ENCODE results near the gene STX5.
"Not testable (repeated sequence)": the region's sequence is repeated elsewhere in the genome, so short reads cannot be mapped to it uniquely, and the experiment has no call there.

Gene STX5

DNA sequence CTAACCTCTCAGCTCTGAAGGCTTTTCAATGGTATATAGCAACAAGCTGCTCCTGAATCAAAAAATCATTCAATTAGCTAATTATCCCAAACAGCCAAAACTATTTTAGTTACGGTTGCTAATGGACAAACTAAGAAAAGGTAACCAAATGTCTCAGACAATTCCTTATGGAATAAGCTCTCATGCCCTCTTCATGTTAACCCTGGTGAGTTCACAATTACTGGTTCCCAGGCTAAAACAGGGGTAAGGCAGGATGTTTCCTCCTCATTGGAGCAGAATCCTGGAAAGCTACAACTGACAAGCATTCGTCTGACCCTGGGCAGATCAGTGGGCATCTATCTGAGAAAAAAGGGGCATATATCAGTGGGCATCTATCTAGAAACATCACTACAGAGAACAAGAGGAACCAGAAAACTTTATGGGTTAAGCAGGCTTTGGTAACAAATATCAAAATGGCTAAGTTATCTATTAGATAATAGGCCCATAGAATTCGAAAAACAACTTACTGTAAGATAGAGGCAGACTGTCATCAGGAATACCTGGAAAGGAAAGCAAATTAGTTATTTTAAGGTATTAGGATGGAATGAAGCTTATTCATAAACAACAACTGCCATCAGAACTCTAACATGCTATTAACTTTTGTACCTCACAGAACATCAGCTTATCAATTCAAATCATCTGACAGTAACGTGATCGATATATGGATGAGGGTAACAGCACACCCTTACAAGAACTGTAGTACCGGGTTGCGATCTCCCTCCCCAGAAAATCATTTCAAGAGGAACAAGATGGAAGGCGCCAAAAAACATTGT is 22.4 kb upstream of the STX5 start:
- DNase-seq (ENCODE audit: low spot score) = no peak

DNA sequence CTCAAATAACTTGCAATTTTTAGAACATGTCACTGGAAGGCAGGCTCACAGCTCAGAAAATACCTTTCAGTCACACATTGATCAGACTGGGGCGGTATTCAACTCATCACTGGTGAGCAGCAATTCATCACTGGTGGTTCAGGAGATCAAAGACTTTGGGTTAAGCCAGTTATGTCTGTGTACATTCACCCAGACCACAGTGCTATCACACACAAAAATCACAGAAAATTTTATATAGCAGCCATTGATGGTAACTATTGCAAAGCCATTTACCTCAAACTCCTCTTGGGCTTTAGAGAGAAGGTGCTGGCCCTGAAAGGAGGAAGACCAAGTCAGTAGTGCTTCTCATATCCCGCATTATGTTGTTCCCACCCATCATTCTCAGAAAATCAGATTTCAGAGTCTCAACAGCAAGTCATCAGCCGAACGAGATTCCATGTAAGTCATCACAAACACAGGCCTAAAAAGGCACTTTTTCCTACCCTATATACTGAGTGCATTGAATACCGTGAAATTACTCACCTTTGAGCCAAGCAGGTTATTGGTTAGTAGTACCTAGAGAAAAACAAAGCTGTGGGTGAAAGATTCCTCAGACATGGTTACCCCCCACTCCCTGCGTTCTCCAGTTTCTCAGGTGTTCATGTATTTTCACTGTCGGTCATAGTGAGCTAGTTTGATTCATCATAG is 21.6 kb upstream of the STX5 start:
- DNase-seq (ENCODE audit: low spot score) = no peak

DNA sequence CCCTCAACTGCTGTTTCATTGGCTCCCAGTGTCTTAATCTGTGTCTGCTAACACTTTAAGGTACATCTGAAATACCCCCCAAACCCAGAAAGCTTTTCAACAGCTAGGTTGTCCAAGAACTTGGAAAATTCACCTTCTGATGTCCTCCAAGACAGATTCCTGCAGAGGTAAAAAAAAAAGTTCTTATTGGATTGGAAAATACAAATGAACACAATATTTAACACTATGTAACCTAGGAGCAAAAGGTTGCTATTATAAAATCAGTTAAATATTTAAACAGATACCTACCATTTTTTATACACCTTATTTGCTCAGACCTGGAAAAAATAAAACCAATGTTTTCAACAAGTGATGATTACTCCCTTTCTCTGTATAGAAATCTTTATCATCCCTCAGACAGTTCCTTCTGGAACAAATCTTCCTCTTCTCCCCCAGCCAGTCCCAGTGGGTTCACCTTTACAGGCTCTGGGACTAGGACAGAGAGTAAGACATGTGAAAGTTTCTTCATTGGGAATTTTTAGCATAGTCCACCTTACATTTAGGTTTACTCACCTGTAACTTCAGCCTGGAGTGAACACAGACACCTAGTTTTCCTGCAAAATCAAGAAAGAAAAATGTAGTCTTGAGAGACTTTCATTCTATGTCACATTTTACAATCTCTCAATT is 20.8 kb upstream of the STX5 start:
- DNase-seq (ENCODE audit: low spot score) = no peak

DNA sequence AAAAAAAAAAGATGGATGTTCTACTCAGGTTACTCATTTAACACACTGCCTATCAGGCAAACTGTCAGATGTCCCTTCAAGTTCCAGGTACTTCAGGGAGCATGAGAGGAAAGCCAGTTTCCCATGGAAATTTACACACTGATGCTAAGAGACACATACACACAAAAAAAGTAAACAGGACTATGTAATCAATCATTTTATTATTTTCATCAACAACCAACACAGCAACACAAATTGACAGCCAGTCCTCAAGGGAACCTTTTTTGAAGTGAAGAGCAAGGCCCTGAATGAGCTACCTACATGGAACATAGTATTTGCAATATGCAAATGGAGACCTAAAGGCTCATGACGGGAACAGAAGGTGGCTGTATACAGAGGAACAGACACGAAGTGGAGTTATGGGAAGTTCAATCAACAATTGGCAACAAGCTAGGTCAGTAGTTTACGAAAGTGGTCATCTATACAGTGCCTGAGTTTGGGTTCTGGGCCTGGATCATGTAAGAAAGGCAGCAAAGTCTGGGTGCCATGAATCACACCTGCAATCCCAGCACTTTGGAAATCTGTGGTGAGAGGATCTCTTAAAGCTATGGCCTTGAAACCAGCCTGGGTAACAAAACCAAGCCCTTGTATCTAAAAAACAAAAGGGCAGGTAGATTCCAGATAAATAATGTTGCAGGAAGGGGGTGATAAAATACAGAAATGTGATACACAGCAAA is 20.1 kb upstream of the STX5 start:
- DNase-seq (ENCODE audit: low spot score) = no peak

GRCh38 chr11:62850911-62851806 is 19.3 kb upstream of the STX5 start:
- DNase-seq (ENCODE audit: low spot score) = no peak

GRCh38 chr11:62847767-62848314 is 16.0 kb upstream of the STX5 start:
- DNase-seq (ENCODE audit: low spot score) = no peak

- no peak for DNase-seq (ENCODE audit: low spot score)
These were observed 14.3 kb upstream of the STX5 start for GRCh38 chr11:62846177-62846576.

GRCh38 chr11:62844154-62844553 is 12.3 kb upstream of the STX5 start:
- DNase-seq (ENCODE audit: low spot score) = no peak

DNA sequence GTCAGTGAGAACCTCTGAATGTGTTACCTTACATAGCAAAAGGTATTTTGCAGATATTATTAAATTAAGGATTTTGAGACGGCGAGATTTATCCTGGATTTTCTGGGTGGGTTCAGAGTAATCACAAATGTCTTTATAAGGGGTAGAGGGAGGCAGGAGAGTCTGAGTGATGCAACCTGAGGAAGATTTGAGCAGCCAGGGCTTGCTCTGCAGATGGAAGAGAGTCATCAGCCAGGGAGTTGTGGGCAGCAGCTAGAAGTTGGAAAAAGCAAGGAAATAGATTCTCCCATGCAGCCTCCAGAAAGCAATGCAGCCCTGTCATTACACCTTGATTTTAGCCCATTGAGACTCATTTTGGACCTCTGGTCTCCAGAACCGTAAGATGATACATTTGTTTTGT is 11.6 kb upstream of the STX5 start:
- DNase-seq (ENCODE audit: low spot score) = no peak

DNA sequence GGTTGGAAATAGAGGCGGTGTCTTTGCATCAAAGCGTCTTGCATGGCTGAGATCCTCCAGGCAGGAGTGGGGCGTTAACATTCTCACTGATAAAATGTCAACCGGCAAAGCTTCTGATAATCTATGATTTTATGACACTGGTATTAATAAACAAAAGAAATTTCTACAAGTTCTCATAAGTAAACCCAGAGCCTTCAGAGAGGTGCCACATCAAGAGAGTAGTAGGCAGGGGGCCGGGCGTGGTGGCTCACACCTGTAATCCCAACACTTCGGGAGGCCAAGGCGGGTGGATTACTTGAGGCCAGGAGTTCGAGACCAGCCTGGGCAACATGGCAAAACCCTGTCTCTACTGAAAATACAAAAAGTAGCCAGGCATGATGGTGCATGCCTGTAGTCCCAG is 11.0 kb upstream of the STX5 start:
- DNase-seq (ENCODE audit: low spot score) = not testable (repeated sequence)

GRCh38 chr11:62842171-62842741 is 10.4 kb upstream of the STX5 start:
- DNase-seq (ENCODE audit: low spot score) = no peak

DNA sequence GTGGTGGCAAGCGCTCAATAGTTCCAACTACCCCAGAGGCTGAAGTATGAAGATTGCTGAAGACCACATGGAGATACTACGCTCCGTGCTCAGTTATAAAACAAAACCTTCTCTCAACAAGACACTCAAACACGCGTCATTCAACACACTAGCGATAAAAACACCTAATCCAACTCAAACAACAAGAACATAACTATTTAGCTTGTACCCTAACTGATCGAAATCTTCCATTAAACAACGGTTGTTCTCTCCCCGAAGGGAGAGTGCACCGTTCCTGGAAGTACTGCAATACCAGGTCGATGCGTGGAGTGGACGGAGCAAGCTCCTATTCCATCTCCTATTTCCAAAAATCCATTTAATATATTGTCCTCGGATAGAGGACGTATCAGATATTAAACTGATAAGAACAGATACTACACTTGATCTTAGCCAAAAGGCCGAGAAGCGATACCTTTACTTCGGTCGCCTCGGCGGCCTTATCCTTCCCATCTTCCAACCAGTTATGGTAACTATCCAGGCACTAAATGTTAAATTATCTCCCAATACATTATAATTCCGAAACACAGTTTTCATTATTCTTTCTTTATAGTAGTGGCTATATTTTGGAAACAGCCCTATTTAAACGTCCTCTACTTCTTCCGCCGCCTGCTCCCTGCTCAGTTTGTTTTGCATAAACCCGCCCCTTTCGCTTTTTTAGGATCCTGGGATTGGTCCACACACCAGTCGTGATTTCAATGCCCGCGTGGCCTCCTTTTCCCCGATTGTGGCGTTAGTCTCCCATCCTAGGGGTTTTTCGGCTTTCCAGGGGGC is 9.7 kb upstream of the STX5 start:
- peak; percentile 99 for DNase-seq (ENCODE audit: low spot score)

GRCh38 chr11:62840721-62841360 is 9.0 kb upstream of the STX5 start:
- not testable (repeated sequence) for DNase-seq (ENCODE audit: low spot score)

- DNase-seq (ENCODE audit: low spot score) = peak; percentile 95
These were observed 7.4 kb upstream of the STX5 start, which contains the start of gene WDR74 for GRCh38 chr11:62839050-62839945. WDR74 (minus strand) TSS chr11:62839590; CDS start chr11:62839570, 20 bp downstream.

DNA sequence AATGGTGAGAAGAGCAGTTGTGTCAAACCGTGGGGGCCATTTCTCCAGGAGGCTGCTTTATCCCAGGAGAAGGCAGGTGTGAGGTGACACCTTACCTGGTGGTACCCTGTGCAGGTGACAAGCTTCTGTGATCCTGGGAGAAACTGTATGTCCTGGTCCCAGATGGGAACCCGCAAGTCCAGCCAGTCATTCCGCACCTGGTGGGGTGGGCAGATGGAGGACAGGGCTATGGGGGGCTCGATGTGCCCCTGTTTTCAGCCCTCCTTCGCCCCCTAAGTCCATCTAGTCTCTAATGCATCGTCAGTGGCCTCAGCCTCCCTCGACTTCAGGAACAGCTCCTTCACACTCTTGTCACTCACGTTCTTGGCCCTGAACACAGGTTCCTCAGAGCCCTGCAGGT is 3.5 kb upstream of the STX5 start:
- DNase-seq (ENCODE audit: low spot score) = no peak

- DNase-seq (ENCODE audit: low spot score) = no peak
These were observed 734 bp upstream of the STX5 start, which contains the start of gene TEX54 for GRCh38 chr11:62832336-62833234. TEX54 (minus strand) TSS chr11:62832841.

Measured in pons (tissue), 1 donor.